NCI-H774 (cell line): Measurements from ENCODE around the gene ZNF14.
A peak's percentile ranks its signal among the peaks of the same experiment; 100 is the strongest.
"Not testable (repeated sequence)": the region's sequence is repeated elsewhere in the genome, so short reads cannot be mapped to it uniquely, and the experiment has no call there.

Experiments used
- DNase-seq: peaks from one replicate; lab custom pipeline; 2025; lab: John Stamatoyannopoulos, UW

ZNF14 gene

GRCh38 chr19:19732579-19733501 is at the start of gene ZNF14:
ZNF14 (minus strand) TSS chr19:19733112; CDS start chr19:19732958, 154 bp downstream.
- DNase-seq = peak; percentile 94

- DNase-seq = not testable (repeated sequence)
Measured at GRCh38 chr19:19781791-19782190, 48.9 kb upstream of the ZNF14 start.

GRCh38 chr19:19778666-19779065 is 45.8 kb upstream of the ZNF14 start:
- no peak for DNase-seq

- DNase-seq = no peak
Measured at GRCh38 chr19:19777692-19778091, 44.8 kb upstream of the ZNF14 start.

GRCh38 chr19:19776206-19777008 is 43.5 kb upstream of the ZNF14 start:
- DNase-seq = peak; percentile 97

- no peak for DNase-seq
Measured at GRCh38 chr19:19775891-19776205, 42.9 kb upstream of the ZNF14 start.

GRCh38 chr19:19774354-19775033 is 41.6 kb upstream of the ZNF14 start:
- no peak for DNase-seq

- not testable (repeated sequence) for DNase-seq
Measured at GRCh38 chr19:19771963-19772362, 39.1 kb upstream of the ZNF14 start.

GRCh38 chr19:19769971-19770370 is 37.1 kb upstream of the ZNF14 start:
- not testable (repeated sequence) for DNase-seq

GRCh38 chr19:19758164-19758563 is 25.3 kb upstream of the ZNF14 start:
- DNase-seq = no peak

GRCh38 chr19:19752760-19753403 is 20.0 kb upstream of the ZNF14 start:
- DNase-seq = no peak

- no peak for DNase-seq
Measured at GRCh38 chr19:19751846-19752245, 18.9 kb upstream of the ZNF14 start.

- DNase-seq = no peak
Measured at GRCh38 chr19:19750842-19751790, 18.2 kb upstream of the ZNF14 start.

- DNase-seq = no peak
Measured at GRCh38 chr19:19749908-19750841, 17.3 kb upstream of the ZNF14 start.

GRCh38 chr19:19749117-19749907 is 16.4 kb upstream of the ZNF14 start:
- DNase-seq = no peak

GRCh38 chr19:19748249-19748938 is 15.5 kb upstream of the ZNF14 start:
- no peak for DNase-seq

GRCh38 chr19:19747357-19748220 is 14.7 kb upstream of the ZNF14 start:
- no peak for DNase-seq
